T-cell (primary cell): Measurements from ENCODE around the gene CNKSR1. TPM values are rescaled to one million over a fixed set of nuclear protein-coding genes. Genes with fewer than 3 reads are reported as not detected.
A peak's percentile ranks its signal among the peaks of the same experiment; 100 is the strongest.
"Not testable (repeated sequence)": the region's sequence is repeated elsewhere in the genome, so short reads cannot be mapped to it uniquely, and the experiment has no call there.

Experiments used
- ATAC-seq, 4 experiments: fragments of 200-7000 bp in 3 of 4; fragments of 150-1000 bp in 1 of 4; cut with Tn5 transposase; replicated peaks in 1 of 4; 1 replicate in 3 of 4; 2 replicates in 1 of 4; pipeline ENCODE4 v1.10.0; 2021; ENCODE audit warnings: moderate library complexity in 3 of 4, mild to moderate bottlenecking in 2 of 4, moderate number of reproducible peaks in 1 of 4
- CTCF ChIA-PET, 2 donors: fragments of 300-600 bp; sonication (Branson Sonifier 250); formaldehyde crosslinking; loops; one replicate each; lab custom pipeline; 2022; ENCODE audit warnings: antibody characterized with exemption in 2 of 2; lab: Charles Lee
- POLR2A ChIA-PET, 2 donors: fragments of 300-600 bp; sonication (Branson Sonifier 250); formaldehyde crosslinking; loops; one replicate each; lab custom pipeline; 2022; ENCODE audit warnings: antibody characterized with exemption in 2 of 2; lab: Charles Lee
- DNase-seq, 35 experiments: peaks; one replicate each; pipeline versions ENCODE4 v3.0.0 to v3.0.0-alpha.2; 2013 to 2023
- H3K27ac ChIP-seq: one replicate; pipeline ENCODE4 v1.5.1; 2013; ENCODE audit warnings: low read length
- H3K27me3 ChIP-seq, 2 experiments: replicated peaks in 1 of 2; 1 replicate in 1 of 2; 2 replicates in 1 of 2; pipeline versions ENCODE4 v1.6.1 to v1.7.0; 2013; ENCODE audit warnings: low read length in 1 of 2, mixed read lengths in 1 of 2; ENCODE audit not compliant: control insufficient read depth in 2 of 2, insufficient read depth in 2 of 2; ENCODE audit errors: extremely low read depth in 1 of 2
- H3K36me3 ChIP-seq, 2 donors: 1 replicate in 1 of 2; 2 replicates in 1 of 2; pipeline versions ENCODE4 v1.6.1 to v1.7.0; 2013; ENCODE audit warnings: low read length in 1 of 2; ENCODE audit not compliant: control insufficient read depth in 2 of 2, insufficient read depth in 1 of 2; ENCODE audit errors: extremely low read depth in 1 of 2
- H3K4me1 ChIP-seq, 2 experiments: 1 replicate in 1 of 2; 2 replicates in 1 of 2; pipeline versions ENCODE4 v1.6.1 to v1.7.0; 2013; ENCODE audit warnings: low read length in 2 of 2, mixed read lengths in 1 of 2; ENCODE audit not compliant: insufficient read depth in 2 of 2, control insufficient read depth in 1 of 2; ENCODE audit errors: extremely low read depth in 1 of 2
- H3K4me3 ChIP-seq, 2 donors: 1 replicate in 1 of 2; 2 replicates in 1 of 2; pipeline versions ENCODE4 v1.5.1 to v1.7.0; 2013; ENCODE audit warnings: mild to moderate bottlenecking in 2 of 2, low read length in 1 of 2, moderate library complexity in 1 of 2; ENCODE audit not compliant: control insufficient read depth in 1 of 2; ENCODE audit errors: extremely low read depth in 1 of 2
- H3K9me3 ChIP-seq: 2 replicates; pipeline ENCODE4 v1.7.0; 2013
- H3K27ac Mint-ChIP-seq, 2 donors: one replicate each; pipeline ENCODE4 v1.8.0; 2020 to 2021; ENCODE audit warnings: mild to moderate bottlenecking in 2 of 2, mixed read lengths in 2 of 2
- H3K27me3 Mint-ChIP-seq, 2 donors: one replicate each; pipeline ENCODE4 v1.8.0; 2021 to 2022; ENCODE audit warnings: mixed read lengths in 2 of 2
- H3K36me3 Mint-ChIP-seq: one replicate; pipeline ENCODE4 v1.8.0; 2021; ENCODE audit warnings: mixed read lengths
- H3K4me1 Mint-ChIP-seq, 3 donors: one replicate each; pipeline ENCODE4 v1.8.0; 2020 to 2022; ENCODE audit warnings: mixed read lengths in 3 of 3, mild to moderate bottlenecking in 1 of 3
- H3K4me3 Mint-ChIP-seq, 3 donors: one replicate each; pipeline ENCODE4 v1.8.0; 2020 to 2022; ENCODE audit warnings: mild to moderate bottlenecking in 3 of 3, mixed read lengths in 3 of 3, moderate library complexity in 3 of 3
- H3K9me3 Mint-ChIP-seq, 3 donors: one replicate each; pipeline ENCODE4 v1.8.0; 2020 to 2022; ENCODE audit warnings: mixed read lengths in 3 of 3
- WGBS: methylation state at CpG from one replicate; pipeline ENCODE4 v1.1.5; 2013; ENCODE audit warnings: missing lambda C conversion rate; ENCODE audit not compliant: insufficient coverage; 5-methylcytosine and 5-hydroxymethylcytosine counted together
- total RNA-seq, 35 experiments: library from RNA in 6 of 35; stranded (reverse) in 6 of 35; fragments of 120-200 nt in 1 of 35; gene quantifications; one replicate each; pipeline versions ENCODE4 v1.2.1 to v1.2.4 and lab custom pipeline; 2013 to 2026

Gene CNKSR1
- total RNA-seq, 5 donors from 2014 or later (not counting 1 experiment from before 2014, with no cell fraction given) = 2.9 to 6.8 (median 3.6) TPM

- Histone ChIP-seq H3K27me3 (peaks cover 2 to 44% of the 10 kb centered on the region in 2 experiments), H3K9me3 (no peaks in the 10 kb centered on the region), H3K4me1 (peaks cover 4 to 12% of the 10 kb centered on the region in 2 experiments), H3K27ac (no peak overlapping the region), H3K36me3 (no peaks in the 10 kb centered on the region), H3K4me3 (peak overlapping the region; percentile 32 to 47)
- H3K27ac Mint-ChIP-seq = no peak overlapping the region
- WGBS = 24% methylated on average over 48 of the region's 50 CpGs
- POLR2A ChIA-PET = no interaction called here
- peak in 23 of 35 experiments; percentile 6 to 52 (median 32) for DNase-seq
- peaks cover 10 to 14% (median 12%) of the 10 kb centered on the region in 3 donors for H3K4me1 Mint-ChIP-seq
- H3K9me3 Mint-ChIP-seq = no peaks in the 10 kb centered on the region
- peak overlapping the region; percentile 68 to 73 (median 69) for H3K4me3 Mint-ChIP-seq
- H3K27me3 Mint-ChIP-seq = peaks cover 9 to 19% of the 10 kb centered on the region in 2 donors
- H3K36me3 Mint-ChIP-seq = no peaks in the 10 kb centered on the region
- ATAC-seq = peak; percentile 69 to 86 (median 79)
- CTCF ChIA-PET = no interaction called here
Measured at GRCh38 chr1:26225033-26225831, 47.9 kb downstream of the CNKSR1 start.

GRCh38 chr1:26230682-26231081, 53.4 kb downstream of the CNKSR1 start:
- H3K27me3 Mint-ChIP-seq = peaks cover 7 to 11% of the 10 kb centered on the region in 2 donors
- CTCF ChIA-PET = interaction anchor here in 1 of 2 donors (0.6 kb wide), 1 partner anchor 1860 kb away, joined by 5 read pairs; no protein-coding TSS in a partner anchor
- H3K4me1 ChIP-seq = peaks cover 7 to 18% of the 10 kb centered on the region in 2 experiments
- H3K36me3 Mint-ChIP-seq, H3K4me3 Mint-ChIP-seq, H3K27ac ChIP-seq, H3K27ac Mint-ChIP-seq, H3K9me3 ChIP-seq, POLR2A ChIA-PET, H3K36me3 ChIP-seq, DNase-seq, H3K9me3 Mint-ChIP-seq, H3K4me3 ChIP-seq, ATAC-seq: not testable (repeated sequence)
- no CpG with 5 or more reads among the region's 2 CpGs for WGBS
- H3K27me3 ChIP-seq = peaks cover 2 to 16% of the 10 kb centered on the region in 2 experiments
- peaks cover 18 to 27% (median 22%) of the 10 kb centered on the region in 3 donors for H3K4me1 Mint-ChIP-seq

- peak within 1 kb of the TSS; percentile 87 to 96 for H3K4me3 ChIP-seq
- H3K9me3 ChIP-seq = no peaks in the 10 kb centered on the region
- H3K9me3 Mint-ChIP-seq = no peaks in the 10 kb centered on the region
- H3K36me3 Mint-ChIP-seq = peaks cover 6% of the 10 kb centered on the region
- H3K27me3 ChIP-seq = no peaks in the 10 kb centered on the region
- peak within 1 kb of the TSS; percentile 79 for H3K27ac ChIP-seq
- WGBS = under 1% methylated on average over 73 of the region's 73 CpGs
- ChIA-PET CTCF (interaction anchor here (0.5 to 3.1 kb wide), 31 partner anchors 28 to 552 kb away, joined by 3 to 23 read pairs (median 4); partner anchors contain the start of genes ZNF593 (in 2 of the 2) and DHDDS (in 1 of the 2)), POLR2A (interaction anchor here in 1 of 2 donors (0.5 to 0.7 kb wide), 4 partner anchors 58 to 934 kb away, joined by 3 to 6 read pairs (median 4); no protein-coding TSS in a partner anchor)
- peak within 1 kb of the TSS; percentile 96 for H3K27ac Mint-ChIP-seq
- H3K4me1 ChIP-seq = peaks cover 16 to 17% of the 10 kb centered on the region in 2 experiments
- DNase-seq (peak; percentile 95 to 99 (median 98)), ATAC-seq (peak; percentile 92 to 96 (median 94))
- no peaks in the 10 kb centered on the region for H3K36me3 ChIP-seq
- peaks cover 33 to 41% (median 38%) of the 10 kb centered on the region in 3 donors for H3K4me1 Mint-ChIP-seq
- H3K27me3 Mint-ChIP-seq = no peaks in the 10 kb centered on the region
- H3K4me3 Mint-ChIP-seq = peak within 1 kb of the TSS; percentile 94 to 99 (median 99)
Measured at GRCh38 chr1:26233903-26234643, 56.8 kb downstream of the CNKSR1 start, which contains the start of gene CEP85. CEP85 (plus strand) TSS chr1:26234200; CDS start chr1:26239784, 5,584 bp downstream.

- Histone ChIP-seq H3K4me1 (peaks cover 16 to 17% of the 10 kb centered on the region in 2 experiments), H3K9me3 (no peaks in the 10 kb centered on the region), H3K36me3 (no peaks in the 10 kb centered on the region), H3K27me3 (no peaks in the 10 kb centered on the region), H3K4me3 (peak overlapping the region; percentile 87 to 96), H3K27ac (peak overlapping the region; percentile 79)
- under 1% methylated on average over 19 of the region's 30 CpGs for WGBS
- peaks cover 33 to 41% (median 39%) of the 10 kb centered on the region in 3 donors for H3K4me1 Mint-ChIP-seq
- peaks cover 6% of the 10 kb centered on the region for H3K36me3 Mint-ChIP-seq
- peak overlapping the region; percentile 94 to 99 (median 99) for H3K4me3 Mint-ChIP-seq
- H3K27ac Mint-ChIP-seq = peak overlapping the region; percentile 96
- no peaks in the 10 kb centered on the region for H3K27me3 Mint-ChIP-seq
- DNase-seq = peak in 11 of 35 experiments; percentile 1 to 48 (median 5)
- CTCF ChIA-PET = interaction anchor here (0.6 to 3.1 kb wide), 31 partner anchors 27 to 1741 kb away, joined by 3 to 23 read pairs (median 4); partner anchors contain the start of genes ZNF593 (in 2 of the 2) and DHDDS (in 1 of the 2)
- POLR2A ChIA-PET = interaction anchor here in 1 of 2 donors (0.5 kb wide), 2 partner anchors 156 to 933 kb away, joined by 6 read pairs; no protein-coding TSS in a partner anchor
- H3K9me3 Mint-ChIP-seq = no peaks in the 10 kb centered on the region
- ATAC-seq = no peak
Measured at GRCh38 chr1:26234644-26235370, 57.5 kb downstream of the CNKSR1 start.

GRCh38 chr1:26237230-26237966, 60.1 kb downstream of the CNKSR1 start:
- Mint-ChIP-seq H3K36me3 (peaks cover 8% of the 10 kb centered on the region), H3K4me3 (no peak overlapping the region), H3K4me1 (peaks cover 33 to 41% (median 39%) of the 10 kb centered on the region in 3 donors), H3K9me3 (no peaks in the 10 kb centered on the region), H3K27ac (peak overlapping the region in 1 of 2 donors; percentile 17), H3K27me3 (no peaks in the 10 kb centered on the region)
- ATAC-seq = no peak
- H3K27me3 ChIP-seq = no peaks in the 10 kb centered on the region
- no CpG with 5 or more reads among the region's 6 CpGs for WGBS
- ChIA-PET POLR2A (no interaction called here), CTCF (interaction anchor here in 1 of 2 donors (0.7 to 1.4 kb wide), 2 partner anchors 53 to 84 kb away, joined by 3 to 4 read pairs; no protein-coding TSS in a partner anchor)
- no peak overlapping the region for H3K27ac ChIP-seq
- no peak for DNase-seq
- H3K4me1 ChIP-seq = peaks cover 16 to 17% of the 10 kb centered on the region in 2 experiments
- peaks cover 2% of the 10 kb centered on the region in 2 donors for H3K36me3 ChIP-seq
- no peaks in the 10 kb centered on the region for H3K9me3 ChIP-seq
- no peak overlapping the region for H3K4me3 ChIP-seq
